HL-60 (cell line): Measurements from ENCODE around the gene SLC49A3.
"Not testable (repeated sequence)": the region's sequence is repeated elsewhere in the genome, so short reads cannot be mapped to it uniquely, and the experiment has no call there.

Experiments
- DNase-seq, 2 experiments: peaks; one replicate each; pipeline ENCODE4 v3.0.0-alpha.2; 2010 to 2020; ENCODE audit warnings: low read depth in 1 of 2, low spot score in 1 of 2
- H3K27ac ChIP-seq: fragments of 250-450 bp; sonication (Bioruptor Pico); replicated peaks from 2 replicates; pipeline ENCODE4 v1.5.1; 2020; ENCODE audit warnings: mild to moderate bottlenecking, moderate library complexity
- H3K27me3 ChIP-seq: fragments of 250-450 bp; sonication (Bioruptor Pico); 2 replicates; pipeline ENCODE4 v1.5.1; 2021; ENCODE audit warnings: mild to moderate bottlenecking, moderate library complexity; ENCODE audit not compliant: insufficient read depth, poor library complexity, severe bottlenecking
- H3K4me3 ChIP-seq: replicated peaks from 2 replicates; pipeline ENCODE4 v1.5.1; 2011; ENCODE audit warnings: mild to moderate bottlenecking, control low read depth, low read length; ENCODE audit not compliant: insufficient read depth
- CTCF ChIP-seq: IDR thresholded peaks from one replicate; pipeline ENCODE4 v1.5.1; 2011; ENCODE audit warnings: low read length, control low read depth, inconsistent platforms; ENCODE audit not compliant: insufficient read depth
- GABPA ChIP-seq: IDR thresholded peaks from 2 replicates; pipeline ENCODE4 v1.6.1; 2012; ENCODE audit warnings: low read depth
- POLR2AphosphoS5 ChIP-seq: IDR thresholded peaks from 2 replicates; pipeline ENCODE4 v1.6.1; 2012; ENCODE audit warnings: low read depth
- REST ChIP-seq: IDR thresholded peaks from 2 replicates; pipeline ENCODE4 v1.6.1; 2012; ENCODE audit warnings: low read depth; ENCODE audit not compliant: insufficient replicate concordance
- SPI1 ChIP-seq: IDR thresholded peaks from 2 replicates; pipeline ENCODE4 v1.6.1; 2012; ENCODE audit warnings: low read depth, mild to moderate bottlenecking, borderline replicate concordance
- long read RNA-seq: library from polyadenylated mRNA; unstranded; transcript quantifications from one replicate; pipeline ENCODE4 v2.0.0, GENCODE V29; 2020

Gene SLC49A3
- long read RNA-seq, result 0 reads

- no peak within 1 kb of the TSS for H3K27ac ChIP-seq
- no peak for DNase-seq
- no peak for TF ChIP-seq GABPA
- no peak within 1 kb of the TSS for H3K4me3 ChIP-seq
- H3K27me3 ChIP-seq, result peaks cover 3% of the 10 kb centered on the region
Observed at GRCh38 chr4:688854-689681, at the start of gene SLC49A3. SLC49A3 (minus strand) TSS chr4:689151; CDS start chr4:689127, 24 bp downstream.

- not testable (repeated sequence) for DNase-seq
Observed at GRCh38 chr4:736561-736960, 47.6 kb upstream of the SLC49A3 start.

GRCh38 chr4:735583-735982 lies 46.6 kb upstream of the SLC49A3 start:
- Histone ChIP-seq H3K4me3 (no peak overlapping the region), H3K27ac (no peak overlapping the region), H3K27me3 (no peaks in the 10 kb centered on the region)
- DNase-seq, result no peak
- TF ChIP-seq GABPA (no peak), POLR2AphosphoS5 (no peak), SPI1 (no peak), CTCF (no peak), REST (no peak)

More at GRCh38 chr4:736561-736960, 47.6 kb upstream of the SLC49A3 start:
- H3K4me3 ChIP-seq, H3K27me3 ChIP-seq, H3K27ac ChIP-seq: not testable (repeated sequence)

GRCh38 chr4:734951-735350 lies 46.0 kb upstream of the SLC49A3 start:
- H3K27ac ChIP-seq, result no peak overlapping the region
- H3K4me3 ChIP-seq, result no peak overlapping the region
- DNase-seq, result no peak
- no peaks in the 10 kb centered on the region for H3K27me3 ChIP-seq
- no peak for TF ChIP-seq CTCF

GRCh38 chr4:734075-734474 lies 45.1 kb upstream of the SLC49A3 start:
- Histone ChIP-seq H3K27me3 (no peaks in the 10 kb centered on the region), H3K4me3 (no peak overlapping the region), H3K27ac (no peak overlapping the region)
- TF ChIP-seq SPI1, result no peak
- TF ChIP-seq GABPA, result no peak
- no peak for TF ChIP-seq POLR2AphosphoS5
- TF ChIP-seq REST, result no peak
- TF ChIP-seq CTCF, result no peak
- no peak for DNase-seq
